NOMO-1 treated with dmso at 0.1 percent for 144 hours (cell line): ENCODE results near the gene FNBP1.
"Not testable (repeated sequence)": the region's sequence is repeated elsewhere in the genome, so short reads cannot be mapped to it uniquely, and the experiment has no call there.

Experiments
- DNase-seq: peaks from one replicate; lab custom pipeline; 2025; ENCODE audit not compliant: unreplicated experiment; lab: John Stamatoyannopoulos, UW

The FNBP1 gene

DNA sequence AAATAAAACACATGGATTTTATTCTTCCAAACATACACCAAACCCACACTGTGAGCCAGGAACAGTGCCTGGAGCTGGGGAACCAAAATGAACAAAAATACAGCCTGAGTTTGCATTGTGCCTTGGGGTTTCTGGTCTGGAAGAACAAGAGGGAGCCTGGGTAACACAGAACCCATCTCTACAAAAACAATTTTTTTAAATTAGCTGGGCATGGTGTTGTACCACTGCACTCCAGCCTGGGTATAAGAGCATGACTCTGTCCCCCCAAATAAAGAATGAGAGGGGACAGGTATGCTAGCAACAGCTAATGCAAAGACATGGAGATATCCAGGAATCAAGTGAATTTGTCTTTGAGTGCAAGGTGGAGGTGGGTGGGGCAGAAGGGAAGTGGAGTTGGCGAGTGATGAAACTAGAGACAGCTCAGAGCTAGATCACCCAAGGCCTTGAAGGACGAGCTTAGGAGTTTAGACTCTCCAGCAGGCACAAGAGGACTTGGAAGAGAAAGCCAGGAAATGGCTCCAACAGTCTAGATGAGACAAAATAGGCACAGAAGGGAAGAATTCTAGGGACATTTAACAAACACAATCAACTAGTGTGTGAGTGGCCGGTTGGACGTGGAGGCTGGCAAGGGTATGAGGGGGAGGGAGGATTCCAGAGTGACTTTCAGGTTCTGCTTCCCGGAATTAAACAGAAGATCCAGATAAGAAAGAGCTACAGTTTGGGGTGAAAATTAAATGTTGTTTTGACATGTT lies 47.4 kb downstream of the FNBP1 start:
- DNase-seq = peak; percentile 36

DNA sequence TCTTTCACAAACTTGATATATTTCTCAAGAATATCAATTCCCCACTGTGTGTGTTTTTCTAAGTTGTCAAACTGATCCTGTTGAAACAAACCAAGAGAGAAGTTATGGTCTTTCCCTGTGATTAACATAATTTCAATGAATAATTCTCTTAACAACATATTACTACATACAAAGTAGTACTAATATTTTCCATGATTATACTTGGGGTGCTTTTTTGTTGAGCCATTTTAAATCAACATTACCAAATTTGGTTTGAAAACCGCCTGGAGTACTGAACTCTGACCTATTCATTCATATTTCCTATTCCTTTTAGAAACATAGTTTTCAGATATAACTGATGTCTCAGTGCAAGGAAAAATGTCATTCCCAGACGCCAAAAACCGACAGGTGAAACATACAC lies 48.1 kb downstream of the FNBP1 start:
- no peak for DNase-seq

DNA sequence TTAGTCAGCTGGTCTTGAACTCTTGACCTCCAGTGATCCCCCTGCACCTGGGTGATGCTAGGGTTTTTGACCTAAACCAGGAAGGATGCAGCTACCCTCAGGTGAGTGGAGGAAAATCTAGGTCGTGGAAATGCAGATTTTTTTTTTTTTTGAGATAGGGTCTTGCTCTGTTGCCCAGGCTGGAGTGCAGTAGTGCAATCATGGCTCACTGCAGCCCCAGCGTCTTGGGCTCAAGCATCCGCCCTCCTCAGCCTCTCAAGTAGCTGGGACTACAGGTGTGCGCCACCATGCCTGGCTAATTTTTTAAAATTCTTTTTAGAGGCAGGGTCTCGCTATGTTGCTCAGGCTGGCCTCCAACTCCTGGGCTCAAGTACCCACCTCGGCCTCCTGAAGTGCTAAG lies 51.9 kb downstream of the FNBP1 start:
- DNase-seq = not testable (repeated sequence)

DNA sequence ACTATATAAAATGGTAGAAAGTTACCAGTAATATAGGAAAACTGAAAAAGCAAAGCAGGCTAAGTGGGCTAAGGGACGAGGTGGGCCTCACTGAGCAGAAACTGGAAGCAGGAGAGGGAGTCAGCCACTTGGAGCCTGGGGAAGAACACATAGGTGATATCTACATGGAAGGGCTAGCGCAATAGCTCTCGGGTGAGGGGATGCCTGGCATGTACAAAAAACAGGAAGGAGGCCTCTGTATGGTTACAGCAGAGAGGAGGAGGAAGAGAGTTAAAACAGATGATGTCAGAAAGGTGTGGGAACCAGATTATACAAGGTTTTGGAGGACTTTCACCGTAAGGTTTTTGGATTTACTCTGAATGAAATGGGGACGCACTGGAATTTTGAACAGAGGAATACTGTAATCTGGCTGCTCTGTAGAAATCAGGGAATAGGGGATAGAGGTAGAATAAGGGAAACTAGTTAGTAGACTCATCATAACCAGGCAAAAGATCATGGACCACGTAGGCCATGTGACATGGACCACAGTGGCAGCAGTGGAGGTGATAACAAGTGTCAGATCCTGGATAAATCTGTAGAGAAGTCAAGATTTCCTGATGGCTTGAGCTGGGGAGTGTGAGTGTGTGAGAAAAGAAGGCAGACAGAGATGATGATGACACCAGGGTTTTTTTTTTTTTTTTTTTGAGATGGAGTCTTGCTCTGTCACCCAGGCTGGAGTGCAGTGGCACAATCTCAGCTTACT lies 52.5 kb downstream of the FNBP1 start:
- peak; percentile 61 for DNase-seq

DNA sequence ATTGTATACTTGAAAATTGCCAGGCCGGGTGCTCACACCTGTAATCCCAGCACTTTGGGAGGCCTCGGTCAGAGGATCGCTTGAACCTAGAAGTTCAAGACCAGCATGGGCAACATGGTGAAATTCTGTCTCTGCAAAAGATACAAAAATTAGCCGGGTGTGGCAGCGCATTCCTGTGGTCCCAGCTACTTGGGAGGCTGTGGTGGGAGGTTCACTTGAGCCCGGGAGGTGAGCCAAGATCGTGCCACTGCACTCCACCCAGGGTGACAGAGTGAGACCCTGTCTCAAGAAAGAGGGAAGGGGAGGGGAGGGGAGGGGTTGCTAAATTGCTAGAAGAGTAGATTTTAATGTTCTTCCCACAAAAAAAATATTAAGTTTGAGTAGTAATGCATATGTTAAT lies 53.2 kb downstream of the FNBP1 start:
- no peak for DNase-seq

DNA sequence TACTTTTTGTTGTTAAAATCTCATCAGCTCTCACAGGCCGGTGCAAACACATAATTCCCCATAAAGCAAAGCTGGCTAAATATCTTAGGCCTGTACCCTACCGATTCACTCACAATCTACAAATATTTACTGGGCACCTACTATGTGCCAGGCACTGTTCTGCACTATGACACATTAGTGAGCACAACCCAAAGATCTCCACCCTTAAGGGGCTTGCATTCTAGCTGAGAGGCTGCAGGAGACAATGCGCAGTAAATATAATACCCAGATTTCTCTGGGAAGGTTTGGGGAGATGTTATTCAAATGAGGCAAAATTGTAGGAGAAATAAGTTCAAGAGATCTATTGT lies 53.7 kb downstream of the FNBP1 start:
- no peak for DNase-seq

DNA sequence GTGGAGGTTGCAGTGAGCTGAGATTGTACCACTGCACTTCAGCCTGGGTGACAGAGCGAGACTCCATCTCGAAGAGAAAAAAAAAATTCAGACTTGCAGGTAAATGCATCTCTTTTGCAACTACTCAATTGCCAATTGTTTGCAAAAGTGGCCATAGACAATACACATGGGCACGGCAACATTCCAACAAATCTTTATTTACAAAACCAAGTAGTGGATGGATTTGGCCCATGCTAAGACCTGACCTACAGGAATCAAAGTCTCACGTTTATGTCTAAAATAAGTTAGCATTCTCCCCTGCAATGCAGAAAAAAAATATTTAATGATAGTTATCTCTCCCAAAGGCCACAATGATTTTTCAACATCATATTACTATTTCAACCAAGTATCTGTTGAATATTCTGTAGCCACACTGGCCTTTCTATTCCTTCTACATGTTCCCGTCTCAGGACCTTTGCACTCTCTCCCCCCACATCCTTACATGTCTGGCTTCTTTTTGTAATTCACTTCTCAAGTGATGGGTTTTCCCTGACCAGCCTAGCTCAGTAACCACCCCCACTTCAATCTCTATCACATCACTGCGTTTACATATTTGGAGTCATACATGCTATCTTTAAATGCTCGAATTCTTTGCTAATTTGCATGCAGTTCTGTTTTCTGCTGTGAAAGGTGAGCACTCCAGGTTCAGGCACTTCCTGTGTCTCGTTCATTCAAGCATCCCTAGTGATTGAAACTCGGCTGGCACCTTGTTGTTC lies 54.2 kb downstream of the FNBP1 start:
- no peak for DNase-seq

DNA sequence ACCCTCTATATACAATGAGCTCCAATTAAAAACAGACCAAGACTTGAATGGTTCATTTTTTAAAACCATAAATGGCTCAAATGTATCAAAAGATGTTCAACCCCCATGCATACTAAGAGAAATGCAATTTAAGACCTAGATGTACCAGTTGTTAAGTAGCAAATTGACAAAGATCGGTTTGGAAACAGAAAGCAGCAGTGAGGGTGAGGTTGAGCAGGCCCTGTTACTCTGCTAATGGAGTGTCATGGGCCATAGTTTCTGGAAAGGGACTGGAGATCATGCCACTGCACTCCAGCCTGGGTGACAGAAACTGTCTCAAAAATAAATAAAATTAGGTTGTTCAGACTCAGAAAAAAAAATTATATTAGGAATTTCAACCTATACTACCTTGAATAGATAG lies 55.0 kb downstream of the FNBP1 start:
- no peak for DNase-seq

DNA sequence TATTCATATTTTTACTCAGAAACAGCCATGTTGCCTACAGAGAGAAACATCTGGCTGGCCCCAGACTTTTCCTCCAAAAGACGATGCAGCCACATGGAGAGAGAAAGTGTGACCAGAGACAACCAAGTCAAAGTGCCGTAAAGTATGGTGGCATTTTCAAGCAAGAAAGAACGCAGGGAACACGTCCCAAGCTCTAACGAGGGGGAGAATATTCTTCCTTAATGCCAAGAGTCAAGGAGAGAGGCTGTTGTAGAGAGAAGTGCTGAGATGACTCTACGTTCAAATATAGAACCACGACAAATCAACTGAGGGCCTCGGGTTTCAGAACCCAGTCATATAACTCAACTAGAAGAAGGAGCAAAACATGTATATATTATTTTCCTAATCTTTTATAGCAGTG lies 55.9 kb downstream of the FNBP1 start:
- DNase-seq = no peak

DNA sequence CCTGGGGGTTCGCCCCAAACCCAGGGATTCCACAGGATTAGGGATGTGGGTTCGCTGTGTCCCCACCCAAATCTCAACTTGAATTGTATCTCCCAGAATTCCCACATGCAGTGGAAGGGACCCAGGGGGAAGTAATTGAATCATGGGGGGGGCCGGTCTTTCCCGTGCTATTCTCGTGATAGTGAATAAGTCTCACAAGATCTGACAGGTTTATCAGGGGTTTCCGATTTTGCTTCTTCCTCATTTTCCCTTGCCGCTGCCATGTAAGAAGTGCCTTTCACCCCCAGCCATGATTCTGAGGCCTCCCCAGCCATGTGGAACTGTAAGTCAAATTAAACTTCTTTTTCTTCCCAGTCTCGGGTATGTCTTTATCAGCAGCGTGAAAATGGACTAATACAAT lies 58.4 kb downstream of the FNBP1 start:
- DNase-seq = not testable (repeated sequence)

DNA sequence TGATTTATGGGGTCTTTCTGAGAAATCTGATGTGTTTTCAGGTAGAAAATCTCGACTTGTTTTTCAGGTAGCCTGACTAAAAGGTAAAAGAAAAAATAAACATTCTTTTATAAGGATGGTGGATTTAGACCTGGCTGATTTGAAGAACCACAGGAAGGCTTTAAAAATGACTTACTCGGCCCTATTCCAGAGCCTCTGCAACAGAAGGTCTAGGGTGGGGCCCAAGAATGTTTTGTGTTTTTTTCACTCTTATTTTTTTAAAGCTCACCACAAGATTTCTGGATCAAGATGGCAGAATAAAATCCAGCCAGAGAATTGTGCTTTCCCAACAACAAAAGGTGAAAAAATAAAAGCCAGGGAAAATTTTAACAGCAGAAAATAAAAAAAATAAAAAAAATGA lies 59.1 kb downstream of the FNBP1 start:
- no peak for DNase-seq

DNA sequence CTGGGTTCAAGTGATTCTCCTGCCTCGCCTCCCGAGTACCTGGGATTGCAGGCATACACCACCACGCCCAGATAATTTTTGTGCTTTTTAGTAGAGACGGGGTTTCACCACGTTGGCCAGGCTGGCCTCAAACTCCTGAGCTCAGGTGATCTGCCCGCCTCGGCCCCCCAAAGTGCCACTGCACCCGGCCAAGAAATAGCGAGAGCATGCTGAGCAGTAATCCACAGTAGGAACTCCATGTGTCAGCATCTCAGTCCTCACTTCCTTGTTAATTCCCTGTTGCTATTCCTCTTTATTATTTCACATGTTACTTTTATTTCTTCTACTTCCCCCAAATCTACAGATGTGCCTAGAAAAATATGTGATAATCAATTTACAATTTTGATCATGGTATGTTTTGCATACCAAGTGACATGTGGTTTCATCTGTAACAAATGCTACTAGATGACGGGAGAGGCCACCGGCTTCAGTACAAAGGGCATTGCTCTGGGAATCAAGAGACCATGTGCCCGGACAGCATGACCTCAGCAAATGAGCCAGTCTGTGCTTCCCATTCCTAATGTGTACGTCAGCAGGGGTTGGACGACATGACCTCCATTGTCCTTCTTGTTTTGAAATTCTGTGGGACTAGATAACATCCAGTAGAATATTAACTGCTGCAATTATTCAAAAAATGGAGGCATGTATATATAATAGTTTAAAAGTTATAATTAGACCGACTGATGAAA lies 61.6 kb downstream of the FNBP1 start:
- no peak for DNase-seq

DNA sequence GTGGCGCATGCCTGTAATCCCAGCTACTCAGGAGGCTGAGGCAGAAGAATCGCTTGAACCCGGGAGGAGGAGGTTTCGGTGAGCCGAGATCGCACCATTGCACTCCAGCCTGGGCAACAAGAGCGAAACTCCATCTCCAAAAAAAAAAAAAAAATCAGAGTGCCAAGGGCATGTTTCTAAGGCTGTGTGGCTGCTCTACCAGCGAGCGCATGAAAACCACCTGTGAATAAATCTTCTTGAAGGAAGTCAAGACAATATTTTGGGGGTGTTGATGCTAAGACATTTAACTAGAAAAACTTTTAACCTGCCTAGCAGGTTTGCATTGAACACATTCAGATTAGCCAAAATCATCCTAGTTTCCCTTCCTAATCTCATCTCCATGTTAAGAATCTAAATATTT lies 62.8 kb downstream of the FNBP1 start:
- DNase-seq = not testable (repeated sequence)

DNA sequence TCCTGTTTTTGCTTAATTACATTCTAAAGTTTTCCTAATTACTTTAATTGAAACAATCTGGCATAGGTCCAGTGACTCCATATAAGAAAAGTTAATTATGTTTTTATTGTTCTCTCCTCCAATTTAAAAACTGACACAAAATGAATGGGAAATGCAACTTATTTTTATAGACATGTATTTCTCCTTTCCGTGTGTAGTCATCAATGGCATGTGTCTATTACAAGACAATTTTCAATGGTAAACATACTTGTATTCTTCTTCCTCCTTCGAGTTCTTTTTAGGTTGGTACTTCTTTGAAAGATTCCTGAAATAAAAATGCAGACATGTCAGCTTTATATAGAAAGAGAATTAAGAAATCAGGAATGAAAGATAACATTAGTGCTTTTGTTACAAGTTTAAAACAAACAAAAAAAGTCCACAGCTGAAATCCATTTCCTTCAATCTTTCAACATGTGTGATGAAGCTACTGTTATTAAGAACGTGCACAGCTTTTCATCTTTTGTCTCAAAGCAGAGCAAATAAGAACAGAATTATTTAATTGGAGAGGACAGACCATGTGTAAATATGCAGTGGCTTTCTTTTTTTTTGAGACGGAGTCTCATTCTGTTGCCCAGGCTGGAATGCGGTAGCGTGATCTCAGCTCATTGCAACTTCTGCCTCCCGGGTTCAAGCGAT lies 63.8 kb downstream of the FNBP1 start:
- no peak for DNase-seq

DNA sequence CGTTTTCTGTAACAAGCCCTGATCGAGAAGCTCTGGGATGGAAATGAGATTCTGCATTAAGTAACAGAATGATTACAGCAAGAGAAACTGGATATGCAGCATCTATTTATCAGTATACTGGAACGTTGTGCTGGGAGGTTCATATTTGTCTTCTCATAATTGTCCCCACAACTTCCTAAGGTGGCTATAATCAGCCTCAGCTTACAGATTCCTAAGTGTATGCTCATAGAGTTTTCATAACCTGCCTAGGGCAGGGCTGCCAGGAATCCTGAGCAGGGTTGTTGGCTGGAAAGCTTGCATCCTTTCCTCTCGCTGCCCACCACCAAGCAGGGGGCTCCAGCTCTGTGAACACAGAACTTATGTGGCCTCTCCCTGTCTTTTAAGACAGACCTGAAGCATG lies 70.2 kb downstream of the FNBP1 start:
- no peak for DNase-seq

DNA sequence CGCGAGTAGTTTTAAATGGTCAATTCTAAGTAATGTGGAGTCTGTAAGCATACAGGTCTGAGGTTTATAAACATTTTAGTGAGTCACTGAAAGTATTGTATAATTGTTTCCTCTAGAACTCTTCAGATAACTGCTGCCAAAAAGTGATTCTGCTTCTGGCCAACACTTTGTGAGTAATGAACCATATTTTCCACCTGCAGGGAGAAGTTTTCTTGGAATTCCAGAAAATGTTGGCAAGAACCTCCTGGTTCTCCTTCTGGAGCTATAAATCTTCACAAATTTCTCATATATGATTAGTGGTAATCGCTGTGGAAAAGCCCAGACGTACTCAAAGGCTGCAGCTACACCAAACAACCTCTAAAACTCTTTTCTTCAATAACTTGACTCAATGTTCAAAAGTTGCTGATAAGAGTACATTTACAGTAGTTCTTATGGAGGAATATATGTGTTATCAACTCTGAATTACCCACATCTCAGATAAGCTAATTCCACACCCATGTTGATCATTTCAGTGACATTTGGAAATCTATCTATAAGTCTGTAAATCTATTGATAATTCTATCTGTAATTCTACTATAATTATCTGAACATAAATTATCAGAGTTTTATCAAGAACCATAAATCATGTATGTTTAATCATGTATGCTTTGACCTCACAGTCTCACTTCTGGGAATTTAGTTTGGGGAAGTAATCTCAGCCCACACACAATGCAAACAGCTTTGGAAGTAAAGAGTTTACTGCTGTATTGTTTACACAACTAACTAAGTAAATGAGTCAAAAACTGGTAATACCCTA lies 74.1 kb downstream of the FNBP1 start:
- DNase-seq = no peak

DNA sequence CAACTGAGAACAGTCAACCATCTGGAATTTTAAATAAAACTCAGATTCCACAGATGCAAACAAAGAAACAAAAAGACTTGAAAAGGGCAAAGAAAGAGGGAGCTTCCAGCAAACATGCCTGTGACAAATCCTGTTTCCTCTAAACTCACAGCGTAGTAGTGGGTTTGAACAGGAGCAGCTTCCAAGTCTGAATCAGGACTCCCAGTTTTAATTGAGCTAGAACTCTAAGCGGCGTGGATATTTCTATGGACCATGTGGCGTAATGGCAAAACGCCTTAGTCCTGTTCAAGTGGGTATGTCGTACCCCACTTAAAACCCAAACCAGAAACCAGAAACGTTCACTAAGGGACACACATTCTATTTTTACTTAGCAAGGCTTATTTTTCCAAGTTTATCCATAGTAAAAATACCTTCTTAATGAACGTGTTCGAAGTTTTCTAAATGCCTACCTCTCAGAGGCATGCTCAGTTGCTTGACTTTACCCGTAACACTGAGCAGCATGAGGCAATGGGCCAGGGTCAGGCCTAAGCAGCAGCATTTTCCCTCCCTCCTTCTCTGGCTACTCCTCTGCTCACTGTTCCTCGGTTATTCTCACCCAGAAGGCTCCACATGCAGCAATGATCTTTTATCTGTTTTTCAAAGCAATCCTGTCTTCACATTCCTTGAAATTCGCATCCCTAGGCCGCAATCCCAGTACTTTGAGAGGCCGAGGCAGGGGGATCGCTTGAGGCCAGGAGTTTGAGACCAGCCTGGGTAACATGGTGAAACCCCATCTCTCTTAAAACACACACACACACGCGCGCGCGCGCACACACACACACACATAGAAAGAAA lies 77.9 kb downstream of the FNBP1 start:
- DNase-seq = no peak

DNA sequence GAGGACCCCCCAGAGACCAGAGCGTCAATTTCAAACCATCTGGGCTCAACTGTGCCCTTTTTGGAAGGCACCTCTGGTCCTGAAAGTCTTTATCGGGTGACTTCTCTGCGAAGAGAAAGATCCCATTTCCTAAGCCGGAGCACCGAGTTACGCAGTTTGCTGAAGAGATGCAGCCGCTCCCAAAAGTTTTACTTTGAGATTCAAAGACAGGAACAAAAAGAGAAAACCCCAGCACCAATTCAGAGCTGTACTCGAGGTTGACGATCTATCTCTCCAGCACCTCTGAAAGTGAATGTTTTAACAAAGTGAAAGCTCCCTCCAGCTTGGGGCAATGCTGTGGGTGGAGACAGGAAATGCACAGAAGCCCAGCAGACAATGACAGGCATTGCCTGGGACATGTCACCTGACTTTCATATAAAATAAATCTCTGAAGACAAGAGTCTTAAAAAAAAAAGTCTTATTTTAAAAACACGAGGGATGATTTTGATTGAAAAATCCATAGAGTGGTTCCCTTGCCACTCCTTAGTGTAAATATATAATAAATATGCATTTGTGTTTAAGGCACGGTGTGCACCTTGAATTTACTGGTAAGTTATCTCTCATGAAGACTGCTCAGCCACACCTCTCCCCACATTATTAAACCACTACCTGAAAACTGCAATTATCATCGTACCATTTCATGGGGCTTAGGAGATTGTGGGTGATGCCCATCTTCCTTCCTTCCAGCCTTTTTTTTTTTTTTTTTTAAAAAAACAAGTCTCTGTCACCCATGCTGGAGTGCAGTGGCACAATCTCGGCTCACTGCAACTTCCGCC lies 79.9 kb downstream of the FNBP1 start:
- peak; percentile 45 for DNase-seq
